Measurements from ENCODE around the gene OGFOD3. TPM values are rescaled to one million over a fixed set of nuclear protein-coding genes. Genes with fewer than 3 reads are reported as not detected.

The OGFOD3 gene
- total and polyA plus RNA-seq, 9 of the 15 experiments (the other 6 are each of a cell fraction or from before 2014, with no cell fraction given): 0.69 to 44.7 (median 18.9) TPM

DNA sequence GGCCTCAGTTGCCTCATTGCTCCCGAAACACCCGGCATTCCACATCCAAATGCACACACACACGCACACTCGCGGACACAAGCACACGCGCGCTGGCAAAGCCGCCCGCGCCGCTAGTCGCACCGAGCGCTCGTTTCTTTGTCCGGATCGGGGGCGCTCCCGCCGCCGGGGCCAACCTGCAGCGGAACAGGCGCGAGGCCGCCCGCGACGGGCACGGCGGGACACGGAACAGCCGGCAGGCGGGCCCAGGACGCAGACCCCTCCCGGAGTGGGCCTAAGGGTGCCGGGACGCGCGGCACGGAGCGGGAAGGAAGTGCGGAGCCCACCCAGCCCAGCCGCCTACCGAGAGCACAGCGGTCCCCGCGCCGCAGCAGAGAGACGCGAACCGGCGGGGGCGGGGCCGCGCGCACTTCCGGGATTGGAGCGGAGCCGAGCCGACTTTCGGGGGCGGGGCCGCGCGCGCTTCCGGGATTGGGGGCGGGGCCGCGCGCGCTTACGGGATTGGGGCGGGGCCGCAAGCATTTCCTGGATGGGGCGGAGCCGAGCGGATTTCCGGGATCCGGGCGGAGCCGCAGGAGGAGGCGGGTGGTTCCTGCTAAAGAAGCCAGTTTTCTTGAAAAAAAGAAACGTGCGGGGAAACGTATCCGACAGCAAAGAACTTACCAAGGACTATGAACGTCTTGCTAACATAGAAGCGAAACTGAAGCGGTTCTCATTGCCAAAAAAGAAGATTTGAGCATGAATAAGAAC is 32.1 kb upstream of the OGFOD3 start, which contains the start of gene CYBC1 (continued):
- TF ChIP-seq, protein P1, sequence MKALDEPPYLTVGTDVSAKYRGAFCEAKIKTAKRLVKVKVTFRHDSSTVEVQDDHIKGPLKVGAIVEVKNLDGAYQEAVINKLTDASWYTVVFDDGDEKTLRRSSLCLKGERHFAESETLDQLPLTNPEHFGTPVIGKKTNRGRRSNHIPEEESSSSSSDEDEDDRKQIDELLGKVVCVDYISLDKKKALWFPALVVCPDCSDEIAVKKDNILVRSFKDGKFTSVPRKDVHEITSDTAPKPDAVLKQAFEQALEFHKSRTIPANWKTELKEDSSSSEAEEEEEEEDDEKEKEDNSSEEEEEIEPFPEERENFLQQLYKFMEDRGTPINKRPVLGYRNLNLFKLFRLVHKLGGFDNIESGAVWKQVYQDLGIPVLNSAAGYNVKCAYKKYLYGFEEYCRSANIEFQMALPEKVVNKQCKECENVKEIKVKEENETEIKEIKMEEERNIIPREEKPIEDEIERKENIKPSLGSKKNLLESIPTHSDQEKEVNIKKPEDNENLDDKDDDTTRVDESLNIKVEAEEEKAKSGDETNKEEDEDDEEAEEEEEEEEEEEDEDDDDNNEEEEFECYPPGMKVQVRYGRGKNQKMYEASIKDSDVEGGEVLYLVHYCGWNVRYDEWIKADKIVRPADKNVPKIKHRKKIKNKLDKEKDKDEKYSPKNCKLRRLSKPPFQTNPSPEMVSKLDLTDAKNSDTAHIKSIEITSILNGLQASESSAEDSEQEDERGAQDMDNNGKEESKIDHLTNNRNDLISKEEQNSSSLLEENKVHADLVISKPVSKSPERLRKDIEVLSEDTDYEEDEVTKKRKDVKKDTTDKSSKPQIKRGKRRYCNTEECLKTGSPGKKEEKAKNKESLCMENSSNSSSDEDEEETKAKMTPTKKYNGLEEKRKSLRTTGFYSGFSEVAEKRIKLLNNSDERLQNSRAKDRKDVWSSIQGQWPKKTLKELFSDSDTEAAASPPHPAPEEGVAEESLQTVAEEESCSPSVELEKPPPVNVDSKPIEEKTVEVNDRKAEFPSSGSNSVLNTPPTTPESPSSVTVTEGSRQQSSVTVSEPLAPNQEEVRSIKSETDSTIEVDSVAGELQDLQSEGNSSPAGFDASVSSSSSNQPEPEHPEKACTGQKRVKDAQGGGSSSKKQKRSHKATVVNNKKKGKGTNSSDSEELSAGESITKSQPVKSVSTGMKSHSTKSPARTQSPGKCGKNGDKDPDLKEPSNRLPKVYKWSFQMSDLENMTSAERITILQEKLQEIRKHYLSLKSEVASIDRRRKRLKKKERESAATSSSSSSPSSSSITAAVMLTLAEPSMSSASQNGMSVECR (CRISPR knock-in tag; IDR thresholded peaks at IDR 0.05): peak; percentile 92
- TF ChIP-seq, protein P2, sequence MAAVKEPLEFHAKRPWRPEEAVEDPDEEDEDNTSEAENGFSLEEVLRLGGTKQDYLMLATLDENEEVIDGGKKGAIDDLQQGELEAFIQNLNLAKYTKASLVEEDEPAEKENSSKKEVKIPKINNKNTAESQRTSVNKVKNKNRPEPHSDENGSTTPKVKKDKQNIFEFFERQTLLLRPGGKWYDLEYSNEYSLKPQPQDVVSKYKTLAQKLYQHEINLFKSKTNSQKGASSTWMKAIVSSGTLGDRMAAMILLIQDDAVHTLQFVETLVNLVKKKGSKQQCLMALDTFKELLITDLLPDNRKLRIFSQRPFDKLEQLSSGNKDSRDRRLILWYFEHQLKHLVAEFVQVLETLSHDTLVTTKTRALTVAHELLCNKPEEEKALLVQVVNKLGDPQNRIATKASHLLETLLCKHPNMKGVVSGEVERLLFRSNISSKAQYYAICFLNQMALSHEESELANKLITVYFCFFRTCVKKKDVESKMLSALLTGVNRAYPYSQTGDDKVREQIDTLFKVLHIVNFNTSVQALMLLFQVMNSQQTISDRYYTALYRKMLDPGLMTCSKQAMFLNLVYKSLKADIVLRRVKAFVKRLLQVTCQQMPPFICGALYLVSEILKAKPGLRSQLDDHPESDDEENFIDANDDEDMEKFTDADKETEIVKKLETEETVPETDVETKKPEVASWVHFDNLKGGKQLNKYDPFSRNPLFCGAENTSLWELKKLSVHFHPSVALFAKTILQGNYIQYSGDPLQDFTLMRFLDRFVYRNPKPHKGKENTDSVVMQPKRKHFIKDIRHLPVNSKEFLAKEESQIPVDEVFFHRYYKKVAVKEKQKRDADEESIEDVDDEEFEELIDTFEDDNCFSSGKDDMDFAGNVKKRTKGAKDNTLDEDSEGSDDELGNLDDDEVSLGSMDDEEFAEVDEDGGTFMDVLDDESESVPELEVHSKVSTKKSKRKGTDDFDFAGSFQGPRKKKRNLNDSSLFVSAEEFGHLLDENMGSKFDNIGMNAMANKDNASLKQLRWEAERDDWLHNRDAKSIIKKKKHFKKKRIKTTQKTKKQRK (IDR thresholded peaks at IDR 0.05; ENCODE audit: borderline replicate concordance, low read depth, low read length): no peak
- TF ChIP-seq BHLHE40 (IDR thresholded peaks at IDR 0.05; ENCODE audit: low read length) (peak; percentile 65; the same call in 1 of the 2 replicates), ZNF561 (CRISPR knock-in tag; conservative IDR thresholded peaks at IDR 0.05) (no peak), ZNF384 (IDR thresholded peaks at IDR 0.05; ENCODE audit: low read depth, low read length) (no peak; the same call in 1 of the 2 replicates), ZNF311 (CRISPR knock-in tag; IDR thresholded peaks at IDR 0.05) (no peak), NFYB (IDR thresholded peaks at IDR 0.05; ENCODE audit: extremely low read depth, insufficient read length) (no peak), ZNF41 (CRISPR knock-in tag; conservative IDR thresholded peaks at IDR 0.05) (no peak), COPS2 (conservative IDR thresholded peaks at IDR 0.05) (no peak), CBFB (CRISPR knock-in tag; IDR thresholded peaks at IDR 0.05) (no peak), CHD4 (IDR thresholded peaks at IDR 0.05; ENCODE audit: insufficient read depth, insufficient replicate concordance, low read depth, low read length, poor library complexity, severe bottlenecking) (no peak), PHB (CRISPR knock-in tag; IDR thresholded peaks at IDR 0.05) (no peak)
- TF ChIP-seq, protein P3, sequence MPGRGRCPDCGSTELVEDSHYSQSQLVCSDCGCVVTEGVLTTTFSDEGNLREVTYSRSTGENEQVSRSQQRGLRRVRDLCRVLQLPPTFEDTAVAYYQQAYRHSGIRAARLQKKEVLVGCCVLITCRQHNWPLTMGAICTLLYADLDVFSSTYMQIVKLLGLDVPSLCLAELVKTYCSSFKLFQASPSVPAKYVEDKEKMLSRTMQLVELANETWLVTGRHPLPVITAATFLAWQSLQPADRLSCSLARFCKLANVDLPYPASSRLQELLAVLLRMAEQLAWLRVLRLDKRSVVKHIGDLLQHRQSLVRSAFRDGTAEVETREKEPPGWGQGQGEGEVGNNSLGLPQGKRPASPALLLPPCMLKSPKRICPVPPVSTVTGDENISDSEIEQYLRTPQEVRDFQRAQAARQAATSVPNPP (IDR thresholded peaks at IDR 0.05; ENCODE audit: borderline replicate concordance, insufficient read depth, insufficient read length): no peak
- TF ChIP-seq, protein P4, sequence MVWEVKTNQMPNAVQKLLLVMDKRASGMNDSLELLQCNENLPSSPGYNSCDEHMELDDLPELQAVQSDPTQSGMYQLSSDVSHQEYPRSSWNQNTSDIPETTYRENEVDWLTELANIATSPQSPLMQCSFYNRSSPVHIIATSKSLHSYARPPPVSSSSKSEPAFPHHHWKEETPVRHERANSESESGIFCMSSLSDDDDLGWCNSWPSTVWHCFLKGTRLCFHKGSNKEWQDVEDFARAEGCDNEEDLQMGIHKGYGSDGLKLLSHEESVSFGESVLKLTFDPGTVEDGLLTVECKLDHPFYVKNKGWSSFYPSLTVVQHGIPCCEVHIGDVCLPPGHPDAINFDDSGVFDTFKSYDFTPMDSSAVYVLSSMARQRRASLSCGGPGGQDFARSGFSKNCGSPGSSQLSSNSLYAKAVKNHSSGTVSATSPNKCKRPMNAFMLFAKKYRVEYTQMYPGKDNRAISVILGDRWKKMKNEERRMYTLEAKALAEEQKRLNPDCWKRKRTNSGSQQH (CRISPR knock-in tag; IDR thresholded peaks at IDR 0.05): no peak
- TF ChIP-seq, protein P5, sequence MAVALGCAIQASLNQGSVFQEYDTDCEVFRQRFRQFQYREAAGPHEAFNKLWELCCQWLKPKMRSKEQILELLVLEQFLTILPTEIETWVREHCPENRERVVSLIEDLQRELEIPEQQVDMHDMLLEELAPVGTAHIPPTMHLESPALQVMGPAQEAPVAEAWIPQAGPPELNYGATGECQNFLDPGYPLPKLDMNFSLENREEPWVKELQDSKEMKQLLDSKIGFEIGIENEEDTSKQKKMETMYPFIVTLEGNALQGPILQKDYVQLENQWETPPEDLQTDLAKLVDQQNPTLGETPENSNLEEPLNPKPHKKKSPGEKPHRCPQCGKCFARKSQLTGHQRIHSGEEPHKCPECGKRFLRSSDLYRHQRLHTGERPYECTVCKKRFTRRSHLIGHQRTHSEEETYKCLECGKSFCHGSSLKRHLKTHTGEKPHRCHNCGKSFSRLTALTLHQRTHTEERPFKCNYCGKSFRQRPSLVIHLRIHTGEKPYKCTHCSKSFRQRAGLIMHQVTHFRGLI (CRISPR knock-in tag; IDR thresholded peaks at IDR 0.05): no peak
